SKM-1 (cell line): ENCODE results near the gene HAAO.

ENCODE experiments used
- DNase-seq: peaks from one replicate; lab custom pipeline; 2025; ENCODE audit not compliant: unreplicated experiment; lab: John Stamatoyannopoulos, UW

Gene HAAO

GRCh38 chr2:42768706-42769256, 23.6 kb downstream of the HAAO start:
- DNase-seq, result no peak

GRCh38 chr2:42767899-42768705, 24.3 kb downstream of the HAAO start:
- no peak for DNase-seq

GRCh38 chr2:42767080-42767898, 25.1 kb downstream of the HAAO start:
- no peak for DNase-seq

GRCh38 chr2:42765686-42766085, 26.7 kb downstream of the HAAO start:
- no peak for DNase-seq

GRCh38 chr2:42764901-42765300, 27.5 kb downstream of the HAAO start:
- no peak for DNase-seq

- DNase-seq, result no peak
These were observed 28.3 kb downstream of the HAAO start, which contains the start of gene OXER1 for GRCh38 chr2:42764096-42764495. Gene OXER1 (minus strand): TSS chr2:42764135. CDS start chr2:42764062, 73 bp downstream.

- DNase-seq, result no peak
These were observed 29.3 kb downstream of the HAAO start for GRCh38 chr2:42762823-42763804.

- no peak for DNase-seq
These were observed 30.2 kb downstream of the HAAO start for GRCh38 chr2:42762155-42762554.

GRCh38 chr2:42761554-42761953, 30.8 kb downstream of the HAAO start:
- no peak for DNase-seq

GRCh38 chr2:42758751-42759150, 33.6 kb downstream of the HAAO start:
- no peak for DNase-seq

- no peak for DNase-seq
These were observed 34.2 kb downstream of the HAAO start for GRCh38 chr2:42757981-42758740.

GRCh38 chr2:42756966-42757513, 35.3 kb downstream of the HAAO start:
- DNase-seq, result no peak

GRCh38 chr2:42756150-42756775, 36.1 kb downstream of the HAAO start:
- no peak for DNase-seq

- no peak for DNase-seq
These were observed 37.0 kb downstream of the HAAO start for GRCh38 chr2:42755191-42755880.

GRCh38 chr2:42754776-42755140, 37.6 kb downstream of the HAAO start:
- no peak for DNase-seq

GRCh38 chr2:42754021-42754775, 38.2 kb downstream of the HAAO start:
- DNase-seq, result no peak

- DNase-seq, result peak; percentile 70
These were observed 39.3 kb downstream of the HAAO start for GRCh38 chr2:42752816-42753813.
